NCI-H187 (cell line): Measurements from ENCODE around the gene SIRPB2.

Source experiments
- DNase-seq, 2 experiments: peaks; one replicate each; lab custom pipeline; 2025; lab: John Stamatoyannopoulos, UW

SIRPB2 gene

GRCh38 chr20:1440024-1440423 is 51.2 kb downstream of the SIRPB2 start:
- no peak for DNase-seq

GRCh38 chr20:1438361-1438760 is 52.9 kb downstream of the SIRPB2 start:
- no peak for DNase-seq

DNA sequence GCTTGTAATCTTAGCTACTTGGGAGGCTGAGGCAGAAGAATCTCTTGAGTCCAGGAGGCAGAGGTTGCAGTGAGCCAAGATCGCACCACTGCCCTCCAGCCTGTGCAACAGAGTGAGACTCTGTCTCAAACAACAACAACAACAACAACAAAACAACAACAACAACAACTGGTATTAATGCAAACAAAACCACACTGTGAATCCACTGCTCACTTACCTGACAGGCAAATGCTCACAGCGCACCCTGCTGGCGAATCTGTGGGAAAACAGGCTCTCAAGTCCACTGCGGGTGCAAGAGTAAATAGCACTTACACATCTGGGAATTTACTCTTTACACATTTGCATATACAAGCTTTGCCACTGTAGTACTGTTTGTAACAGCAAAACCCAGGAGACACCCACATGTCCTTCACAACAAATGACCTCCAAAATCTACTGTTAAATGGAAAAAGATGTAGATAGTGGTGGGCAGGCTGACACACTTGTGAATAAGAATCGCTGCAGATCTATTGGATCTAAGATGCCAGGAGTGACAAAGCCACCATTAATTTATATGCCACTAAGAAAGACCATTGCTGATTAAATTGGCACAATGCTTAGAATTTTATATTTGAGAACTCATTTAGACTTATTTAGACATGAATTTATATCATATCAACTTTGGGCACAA is 53.9 kb downstream of the SIRPB2 start:
- DNase-seq: peak; percentile 15 to 63

DNA sequence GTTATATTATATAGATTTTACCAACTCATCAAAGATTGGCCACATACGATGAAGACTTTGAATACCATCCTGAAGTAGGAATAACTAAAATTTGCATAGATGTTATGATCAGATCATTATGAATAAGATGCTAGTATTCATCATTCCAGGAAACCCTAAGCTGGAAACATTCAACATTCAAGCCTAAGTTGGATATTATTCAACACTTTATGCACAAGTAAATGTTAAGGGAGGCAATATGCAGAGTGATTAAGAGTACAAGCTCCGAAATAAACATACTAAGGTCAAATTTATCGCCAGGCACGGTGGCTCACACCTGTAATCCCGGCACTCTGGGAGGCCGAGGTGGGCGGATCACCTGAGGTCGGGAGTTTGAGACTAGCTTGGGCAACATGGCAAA is 55.0 kb downstream of the SIRPB2 start:
- DNase-seq: no peak

DNA sequence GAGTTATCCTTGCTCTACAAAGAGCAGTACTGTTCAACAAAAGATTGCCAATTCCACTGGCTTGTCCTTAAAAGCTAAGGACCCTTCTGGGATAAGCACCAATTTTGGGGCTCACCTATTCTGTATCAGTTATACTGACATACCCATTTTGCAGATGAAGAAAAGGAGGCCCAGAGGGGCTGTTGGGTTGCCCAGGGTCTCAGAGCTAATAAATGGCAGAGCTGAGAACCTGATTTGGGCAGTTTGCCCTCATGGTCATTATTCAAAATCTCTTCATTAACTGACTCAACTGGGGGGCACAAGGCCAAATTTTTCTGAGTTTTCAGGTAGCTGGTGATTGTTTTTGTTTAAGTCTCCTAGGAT is 55.9 kb downstream of the SIRPB2 start:
- no peak for DNase-seq

- no peak for DNase-seq
Measured at GRCh38 chr20:1434571-1435336, 56.5 kb downstream of the SIRPB2 start.

DNA sequence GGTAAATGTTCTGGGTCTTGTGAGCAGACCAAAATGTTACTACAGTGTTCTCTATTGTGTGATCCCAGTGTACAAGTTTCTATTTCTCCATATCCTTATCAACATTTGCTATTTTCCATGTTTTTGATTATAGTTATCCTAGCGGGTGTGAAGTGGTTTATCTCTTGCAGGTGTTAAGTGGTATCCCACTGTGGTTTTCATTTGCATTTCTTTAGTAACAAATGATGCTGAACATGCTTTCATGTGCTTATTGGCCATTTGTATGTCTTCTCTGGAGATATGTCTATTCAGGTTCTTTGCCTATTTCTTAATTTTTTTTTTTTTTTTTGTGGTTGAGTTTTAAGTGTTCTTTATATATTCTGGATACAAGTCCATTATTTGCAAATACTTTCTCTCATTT is 60.1 kb downstream of the SIRPB2 start:
- DNase-seq: no peak

DNA sequence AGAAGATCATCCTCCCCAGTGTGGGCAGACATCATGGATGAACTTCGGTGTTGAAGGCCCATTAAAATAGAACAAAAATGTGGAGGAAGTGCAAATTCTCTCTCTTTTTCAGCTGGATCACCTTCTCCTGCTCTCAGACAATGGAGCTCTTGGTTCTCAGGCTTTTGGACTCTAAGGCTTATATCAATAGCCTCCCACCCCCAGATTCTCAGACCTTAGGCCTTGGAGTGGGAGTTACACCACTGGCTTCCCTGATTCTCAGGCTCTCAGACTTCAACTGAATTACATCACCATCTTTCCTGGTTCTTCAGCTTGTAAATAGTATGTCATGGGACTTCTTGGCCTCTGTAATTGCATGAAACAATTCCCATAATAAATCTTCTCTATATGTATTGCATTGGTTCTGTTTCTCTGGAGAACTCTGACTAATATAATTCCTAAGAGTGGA is 61.2 kb downstream of the SIRPB2 start:
- DNase-seq: no peak

DNA sequence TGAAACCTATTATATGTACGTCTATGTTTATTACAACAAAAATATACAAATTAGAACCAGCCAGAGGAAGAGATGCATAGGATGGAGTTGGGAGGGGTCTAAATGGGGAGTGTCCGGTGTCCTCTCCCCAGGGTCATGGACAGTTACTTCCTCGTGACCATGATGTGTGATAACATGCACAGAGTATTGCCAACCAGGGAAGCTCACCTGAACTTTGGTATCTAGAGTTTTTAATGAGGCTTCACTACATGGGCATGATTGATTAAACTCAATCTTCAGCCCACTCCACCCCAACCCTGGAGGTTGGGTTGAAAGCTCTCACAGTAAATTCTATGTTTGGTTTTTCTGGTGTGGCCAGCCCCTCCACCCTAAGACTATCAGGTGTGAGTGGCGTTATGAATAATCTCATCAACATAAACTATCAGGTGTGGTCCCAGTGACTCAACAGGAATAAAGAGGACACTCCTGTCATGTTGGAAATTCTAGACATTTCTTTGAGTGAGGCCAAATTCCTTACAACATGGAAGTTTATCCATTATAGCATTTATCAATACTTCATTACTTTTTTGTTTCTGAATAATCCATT is 62.0 kb downstream of the SIRPB2 start:
- DNase-seq: no peak

DNA sequence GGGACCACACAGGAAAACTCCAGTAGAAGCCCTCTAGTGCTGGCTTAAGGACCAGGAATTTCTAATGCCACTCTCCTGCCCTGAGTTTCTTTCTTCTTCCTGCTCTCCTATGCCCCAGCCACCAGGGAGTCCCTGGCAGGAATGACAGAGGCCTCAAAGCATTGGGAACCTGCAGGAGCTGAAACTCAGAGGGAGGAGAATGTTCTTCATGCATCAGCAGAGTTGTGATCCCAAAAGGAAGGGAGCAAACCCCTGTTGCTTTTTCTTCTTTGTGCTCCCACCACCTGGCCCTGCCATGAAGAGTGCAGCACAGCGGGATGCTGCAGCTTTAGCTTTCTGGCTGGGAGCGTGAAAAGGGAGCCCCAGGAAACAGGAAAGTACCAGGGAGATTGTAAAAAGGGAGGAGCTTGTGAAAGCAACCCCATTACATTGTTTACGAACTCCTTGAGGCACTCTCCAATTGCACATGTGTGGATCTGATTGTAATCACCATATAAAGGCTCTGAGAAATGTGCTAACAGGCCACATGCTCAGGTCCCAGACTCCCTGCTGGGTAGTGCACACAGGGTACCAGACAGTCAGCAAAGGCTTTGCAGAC is 63.7 kb downstream of the SIRPB2 start:
- DNase-seq: peak; percentile 92

- no peak for DNase-seq
Measured at GRCh38 chr20:1426231-1426849, 64.9 kb downstream of the SIRPB2 start.
